Activated naive CD8-positive, alpha-beta T cell (primary cell): ENCODE results near the gene WASF2.
A peak's percentile ranks its signal among the peaks of the same experiment; 100 is the strongest.
"Not testable (repeated sequence)": the region's sequence is repeated elsewhere in the genome, so short reads cannot be mapped to it uniquely, and the experiment has no call there.

Source experiments
- H3K27ac Mint-ChIP-seq: one replicate; pipeline ENCODE4 v1.8.0; 2021; ENCODE audit warnings: mixed read lengths
- H3K27me3 Mint-ChIP-seq: one replicate; pipeline ENCODE4 v1.8.0; 2021; ENCODE audit warnings: mixed read lengths
- H3K36me3 Mint-ChIP-seq: one replicate; pipeline ENCODE4 v1.8.0; 2021; ENCODE audit warnings: mixed read lengths
- H3K4me1 Mint-ChIP-seq: one replicate; pipeline ENCODE4 v1.8.0; 2021; ENCODE audit warnings: low read depth, mixed read lengths
- H3K4me3 Mint-ChIP-seq: one replicate; pipeline ENCODE4 v1.8.0; 2021; ENCODE audit warnings: mild to moderate bottlenecking, mixed read lengths
- H3K9me3 Mint-ChIP-seq: one replicate; pipeline ENCODE4 v1.8.0; 2021; ENCODE audit warnings: low read depth, mixed read lengths

The WASF2 gene

DNA sequence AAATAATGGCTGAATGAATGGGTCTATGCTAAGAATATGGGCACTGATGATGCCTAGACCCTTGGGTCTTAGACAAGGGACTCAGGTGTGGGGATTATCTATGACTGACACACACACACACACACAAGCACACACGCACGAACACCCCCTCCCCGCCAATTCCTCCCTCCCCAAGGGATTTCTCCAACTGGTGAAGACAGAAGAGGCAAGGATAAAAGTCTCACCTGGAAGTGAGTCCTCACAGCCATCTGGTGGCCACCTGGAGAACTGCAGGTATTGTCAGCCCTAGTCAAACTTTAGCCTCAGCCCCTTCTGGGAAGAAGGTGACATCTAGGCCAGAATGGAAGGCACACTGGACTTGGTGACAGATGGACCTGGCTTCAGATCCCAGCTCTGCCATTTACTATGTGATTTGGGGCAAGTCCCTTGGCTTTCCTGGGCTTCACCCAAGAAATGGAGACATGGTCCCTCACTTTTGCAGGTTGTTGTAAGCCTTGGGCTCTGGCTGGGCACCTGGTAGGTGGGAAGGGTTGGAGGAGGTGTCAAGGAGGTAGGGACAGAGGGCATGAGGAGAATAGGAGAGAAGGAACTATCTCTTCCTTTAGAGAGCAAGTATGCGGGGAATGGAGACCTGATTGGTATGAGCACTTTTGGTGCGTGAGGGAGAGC is 101.5 kb downstream of the WASF2 start:
- peaks cover 11% of the 10 kb centered on the region for H3K4me1 Mint-ChIP-seq
- H3K27me3 Mint-ChIP-seq = no peaks in the 10 kb centered on the region

DNA sequence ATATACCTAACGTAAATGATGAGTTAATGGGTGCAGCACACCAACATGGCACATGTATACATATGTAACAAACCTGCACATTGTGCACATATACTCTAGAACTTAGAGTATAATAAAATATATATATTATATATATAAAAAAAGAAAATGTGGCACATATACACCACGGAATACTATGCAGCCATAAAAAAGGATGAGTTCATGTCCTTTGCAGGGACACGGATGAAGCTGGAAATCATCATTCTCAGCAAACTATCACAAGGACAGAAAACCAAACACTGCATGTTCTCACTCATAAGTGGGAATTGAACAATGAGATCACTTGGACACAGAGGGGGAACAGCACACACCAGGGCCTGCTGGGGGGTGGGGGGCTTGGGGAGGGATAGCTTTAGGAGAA is 105.2 kb downstream of the WASF2 start:
- not testable (repeated sequence) for H3K27ac Mint-ChIP-seq, H3K9me3 Mint-ChIP-seq, H3K4me3 Mint-ChIP-seq, H3K36me3 Mint-ChIP-seq, H3K27me3 Mint-ChIP-seq, H3K4me1 Mint-ChIP-seq

More for the DNA sequence above, 101.5 kb downstream of the WASF2 start:
- H3K4me3 Mint-ChIP-seq = peak overlapping the region; percentile 5
- H3K27ac Mint-ChIP-seq = no peak overlapping the region
- no peaks in the 10 kb centered on the region for H3K36me3 Mint-ChIP-seq
- H3K9me3 Mint-ChIP-seq = no peaks in the 10 kb centered on the region

DNA sequence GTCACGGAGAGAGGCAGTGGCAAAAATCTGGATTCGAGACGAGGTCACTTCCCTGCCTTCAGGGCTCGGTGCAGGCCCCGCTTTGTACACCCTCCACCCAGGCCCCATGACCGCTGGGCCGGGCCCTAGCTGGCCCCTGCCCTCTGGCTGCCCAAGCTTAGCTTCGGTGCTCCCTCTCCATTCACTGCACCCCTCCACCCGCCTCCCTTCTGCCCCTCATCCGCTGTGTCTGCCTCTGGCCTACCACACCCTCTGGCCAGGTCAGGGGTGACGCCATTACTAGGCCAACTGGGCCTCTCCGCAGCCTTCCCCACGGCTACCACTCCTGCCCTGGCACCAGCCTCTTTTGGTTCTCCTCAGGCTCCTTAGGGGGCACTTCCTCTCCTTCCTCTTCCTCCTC is 106.3 kb downstream of the WASF2 start:
- H3K36me3 Mint-ChIP-seq = no peaks in the 10 kb centered on the region
- H3K4me3 Mint-ChIP-seq = no peak overlapping the region
- no peaks in the 10 kb centered on the region for H3K9me3 Mint-ChIP-seq
- peaks cover 2% of the 10 kb centered on the region for H3K4me1 Mint-ChIP-seq
- peaks cover 2% of the 10 kb centered on the region for H3K27me3 Mint-ChIP-seq
- no peak overlapping the region for H3K27ac Mint-ChIP-seq

DNA sequence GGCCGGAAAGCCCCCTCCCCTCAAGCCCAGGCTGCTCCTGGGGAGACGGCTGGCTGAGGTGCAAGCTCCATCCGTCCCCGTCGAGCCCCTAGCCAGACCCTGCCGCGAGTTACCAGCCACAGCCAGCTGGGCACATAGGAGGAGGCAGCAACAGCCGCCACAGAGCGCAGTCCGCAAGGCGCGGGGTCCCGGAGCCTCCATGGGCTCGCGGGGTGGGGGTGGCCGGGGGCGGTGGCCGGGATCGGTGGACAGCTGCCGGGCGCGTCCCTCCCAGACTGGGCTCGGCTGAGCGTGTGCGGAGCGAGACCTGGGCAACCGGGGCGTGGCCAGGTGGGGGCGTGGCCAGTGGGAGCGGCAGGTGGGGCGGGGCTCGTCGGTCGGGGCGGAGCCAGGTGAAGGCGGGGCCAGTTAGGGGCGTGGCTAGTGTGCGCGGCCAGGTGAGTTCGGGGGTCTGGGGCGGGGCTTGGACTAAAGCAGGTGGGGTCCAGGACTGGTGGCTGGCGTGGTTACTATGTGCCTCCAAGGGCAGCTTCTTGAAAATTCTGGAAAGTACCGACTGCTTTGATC is 106.8 kb downstream of the WASF2 start, which contains the start of gene CD164L2:
Gene CD164L2, minus strand, starts transcription at position 295 of the 567 bp plus-strand sequence. Its CDS starts 94 bp downstream, at position 201.
- Mint-ChIP-seq H3K4me3 (no peak within 1 kb of the TSS), H3K27me3 (peaks cover 2% of the 10 kb centered on the region), H3K4me1 (no peaks in the 10 kb centered on the region), H3K36me3 (no peaks in the 10 kb centered on the region), H3K9me3 (no peaks in the 10 kb centered on the region), H3K27ac (no peak within 1 kb of the TSS)

DNA sequence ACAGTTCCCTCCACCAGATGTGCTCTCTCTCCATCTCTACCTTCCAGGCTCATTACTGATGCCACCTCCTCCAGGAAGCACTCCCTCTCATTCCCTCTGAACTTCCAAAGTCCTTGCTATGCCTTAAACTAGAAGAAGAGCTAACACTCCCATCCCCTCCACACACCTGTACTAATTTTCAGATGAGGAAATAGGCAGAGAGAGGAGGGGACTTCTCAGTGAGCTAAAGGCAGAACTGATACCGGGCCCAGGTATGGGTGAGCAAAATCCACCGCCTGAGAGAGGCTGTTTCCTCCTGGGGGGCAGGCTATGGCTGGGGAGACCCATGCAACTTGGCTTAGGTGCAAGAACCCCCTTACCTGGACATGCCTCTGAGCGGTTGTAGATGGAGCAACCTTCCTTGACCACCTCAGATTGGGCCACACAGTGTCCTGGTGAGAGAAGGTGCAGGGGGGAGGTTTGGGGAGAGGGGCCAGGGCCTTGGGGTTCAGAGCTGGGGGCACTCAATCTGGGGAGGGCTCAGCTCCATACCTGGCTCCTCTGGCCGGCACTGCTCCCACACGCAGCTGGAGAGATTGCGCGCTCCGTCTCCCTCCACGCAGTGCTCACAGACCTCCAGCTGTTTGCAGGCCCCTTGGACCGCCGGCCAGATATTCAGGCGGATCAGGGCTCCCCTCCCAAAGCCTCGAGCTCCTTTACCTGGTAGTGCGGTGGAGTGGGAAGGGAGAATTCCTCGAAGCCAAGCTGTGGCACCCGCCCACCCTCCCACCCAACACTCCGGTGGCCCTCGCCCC is 107.8 kb downstream of the WASF2 start:
- Mint-ChIP-seq H3K4me3 (no peak overlapping the region), H3K27me3 (peaks cover 2% of the 10 kb centered on the region), H3K36me3 (no peaks in the 10 kb centered on the region), H3K27ac (no peak overlapping the region), H3K9me3 (no peaks in the 10 kb centered on the region), H3K4me1 (no peaks in the 10 kb centered on the region)

DNA sequence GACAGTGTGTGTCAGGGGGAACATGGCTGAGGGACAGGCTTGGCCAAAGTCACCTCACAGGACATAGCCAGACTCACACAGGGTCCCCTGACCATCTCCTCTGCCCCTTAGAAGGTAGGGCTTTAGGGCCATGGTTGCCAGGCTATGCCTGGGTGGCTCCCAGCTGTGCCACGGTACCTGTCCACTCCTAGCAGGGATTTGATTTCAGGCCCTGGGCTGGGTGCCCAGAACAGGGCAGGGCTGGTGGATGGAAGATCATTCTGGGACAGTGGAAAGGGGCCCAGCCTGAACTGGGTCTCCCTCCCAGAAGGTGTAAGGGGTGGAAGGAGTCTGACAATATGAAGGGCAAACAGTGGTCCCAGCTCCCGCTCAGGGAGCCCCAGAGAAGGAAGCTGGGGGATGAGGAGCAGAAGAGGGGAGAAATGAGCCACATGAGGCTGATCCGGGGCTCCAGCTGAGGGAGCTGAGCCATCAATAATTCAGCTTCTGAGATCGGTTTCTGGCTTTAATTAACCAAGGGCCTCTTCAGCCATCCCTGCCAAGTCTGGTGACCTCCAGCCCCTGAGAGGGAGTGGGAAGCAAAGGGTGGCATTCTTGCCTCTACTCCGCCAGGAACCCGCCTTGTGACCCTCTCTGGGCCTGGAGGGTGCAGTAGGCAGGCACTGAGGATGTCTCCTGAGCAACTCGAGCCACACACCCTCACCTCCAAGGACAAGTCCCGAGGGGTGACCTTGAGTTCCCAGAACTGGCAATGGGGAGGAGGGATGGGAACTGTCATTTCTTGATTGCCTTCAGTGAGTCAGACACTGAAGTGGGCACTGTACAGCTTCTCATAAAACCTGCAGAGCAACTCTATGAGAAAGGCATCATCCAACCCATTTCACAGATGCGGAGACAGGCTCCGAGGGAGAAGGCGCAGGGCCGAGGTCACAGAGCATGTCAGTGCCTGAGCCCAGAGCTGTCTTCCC is 108.9 kb downstream of the WASF2 start:
- Mint-ChIP-seq H3K9me3 (no peaks in the 10 kb centered on the region), H3K4me3 (no peak overlapping the region), H3K27ac (no peak overlapping the region), H3K36me3 (no peaks in the 10 kb centered on the region), H3K4me1 (no peaks in the 10 kb centered on the region), H3K27me3 (peaks cover 2% of the 10 kb centered on the region)

DNA sequence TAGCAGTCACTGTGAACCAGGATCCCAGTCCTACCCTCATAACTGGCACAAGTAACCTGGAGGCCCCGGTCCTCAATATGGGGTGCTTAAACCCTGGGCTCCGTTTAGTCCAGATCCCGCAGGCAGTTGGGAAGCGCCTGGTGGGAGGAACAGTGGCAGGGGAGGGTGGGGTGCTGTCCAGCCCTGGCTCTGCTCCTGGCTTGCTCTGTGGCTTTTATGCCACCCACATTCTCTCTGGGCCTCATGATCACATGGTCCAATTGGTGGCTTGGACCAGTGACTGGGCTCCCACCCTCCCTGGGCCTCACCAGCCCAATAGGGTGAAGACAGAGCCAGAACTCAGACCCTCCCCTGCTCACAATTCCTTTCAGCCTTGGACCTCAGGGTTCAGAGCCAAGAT is 109.7 kb downstream of the WASF2 start:
- no peak overlapping the region for H3K27ac Mint-ChIP-seq
- H3K36me3 Mint-ChIP-seq = no peaks in the 10 kb centered on the region
- H3K4me3 Mint-ChIP-seq = no peak overlapping the region
- no peaks in the 10 kb centered on the region for H3K9me3 Mint-ChIP-seq
- peaks cover 2% of the 10 kb centered on the region for H3K27me3 Mint-ChIP-seq
- H3K4me1 Mint-ChIP-seq = no peaks in the 10 kb centered on the region

DNA sequence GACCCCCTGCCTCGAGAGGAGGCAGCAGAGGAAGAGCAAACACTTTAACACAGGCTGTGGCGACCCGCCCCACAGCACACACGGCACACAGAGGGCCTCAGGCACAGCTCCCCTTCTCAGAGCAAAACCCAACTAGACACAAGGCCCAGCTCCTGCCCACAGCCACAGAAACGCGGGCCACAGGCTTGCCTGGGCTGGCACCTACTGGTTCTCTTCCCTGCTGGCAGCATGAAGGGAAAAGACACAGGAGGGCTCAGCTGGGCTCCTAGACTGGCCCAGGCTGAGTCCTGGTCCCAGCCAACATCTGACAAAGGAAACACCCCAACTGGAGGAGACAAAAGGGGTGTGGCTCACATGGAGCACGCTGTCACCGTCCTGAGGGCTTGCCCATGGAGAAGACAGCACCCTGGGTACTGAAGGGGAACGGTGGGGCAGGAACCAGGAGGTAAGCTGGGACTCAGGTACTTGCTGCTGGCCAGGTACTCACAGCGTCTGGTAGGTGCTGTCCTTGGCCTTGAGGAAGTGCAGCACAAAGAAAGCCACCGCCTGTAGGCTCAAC is 110.3 kb downstream of the WASF2 start:
- Mint-ChIP-seq H3K36me3 (no peaks in the 10 kb centered on the region), H3K4me3 (no peak overlapping the region), H3K27ac (no peak overlapping the region), H3K4me1 (no peaks in the 10 kb centered on the region), H3K27me3 (peaks cover 2% of the 10 kb centered on the region), H3K9me3 (no peaks in the 10 kb centered on the region)

DNA sequence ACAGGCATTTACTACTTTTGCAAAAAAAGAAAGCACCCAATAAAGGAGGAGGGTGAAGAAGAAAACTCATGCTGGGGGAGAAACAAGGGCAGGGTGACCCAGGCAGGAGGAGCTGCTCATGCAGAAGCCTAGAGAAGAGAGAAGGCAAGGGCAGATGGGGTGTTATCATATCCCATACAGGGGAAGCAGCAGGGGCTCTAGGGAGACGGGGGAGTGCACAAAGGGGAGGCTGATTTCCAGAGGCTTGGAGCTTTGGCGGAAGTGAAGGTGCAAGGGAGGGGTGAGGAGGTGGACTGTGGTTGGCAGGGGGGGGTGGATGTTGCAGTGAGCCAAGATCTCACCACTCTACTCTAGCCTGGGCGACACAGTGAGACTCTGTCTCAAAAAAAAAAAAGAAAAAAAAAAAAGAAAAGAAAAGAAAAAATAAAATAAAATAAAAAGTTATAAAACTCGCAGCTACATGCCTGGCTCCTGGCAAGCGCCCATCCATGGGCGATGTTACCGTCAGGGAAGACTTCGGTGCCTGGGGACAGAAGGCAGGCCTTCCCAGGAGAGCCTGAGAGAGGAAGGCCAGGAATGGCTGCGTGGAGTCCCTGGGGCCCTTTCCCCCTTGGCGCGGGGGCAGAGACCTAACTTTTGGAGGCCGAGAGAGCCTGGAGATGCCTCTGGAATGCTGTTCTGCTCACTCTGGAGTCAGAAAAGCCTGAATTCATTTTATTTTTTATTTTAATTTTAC is 112.0 kb downstream of the WASF2 start:
- Mint-ChIP-seq H3K9me3 (no peaks in the 10 kb centered on the region), H3K27me3 (peaks cover 2% of the 10 kb centered on the region), H3K4me1 (no peaks in the 10 kb centered on the region), H3K4me3 (no peak overlapping the region), H3K27ac (no peak overlapping the region), H3K36me3 (no peaks in the 10 kb centered on the region)

DNA sequence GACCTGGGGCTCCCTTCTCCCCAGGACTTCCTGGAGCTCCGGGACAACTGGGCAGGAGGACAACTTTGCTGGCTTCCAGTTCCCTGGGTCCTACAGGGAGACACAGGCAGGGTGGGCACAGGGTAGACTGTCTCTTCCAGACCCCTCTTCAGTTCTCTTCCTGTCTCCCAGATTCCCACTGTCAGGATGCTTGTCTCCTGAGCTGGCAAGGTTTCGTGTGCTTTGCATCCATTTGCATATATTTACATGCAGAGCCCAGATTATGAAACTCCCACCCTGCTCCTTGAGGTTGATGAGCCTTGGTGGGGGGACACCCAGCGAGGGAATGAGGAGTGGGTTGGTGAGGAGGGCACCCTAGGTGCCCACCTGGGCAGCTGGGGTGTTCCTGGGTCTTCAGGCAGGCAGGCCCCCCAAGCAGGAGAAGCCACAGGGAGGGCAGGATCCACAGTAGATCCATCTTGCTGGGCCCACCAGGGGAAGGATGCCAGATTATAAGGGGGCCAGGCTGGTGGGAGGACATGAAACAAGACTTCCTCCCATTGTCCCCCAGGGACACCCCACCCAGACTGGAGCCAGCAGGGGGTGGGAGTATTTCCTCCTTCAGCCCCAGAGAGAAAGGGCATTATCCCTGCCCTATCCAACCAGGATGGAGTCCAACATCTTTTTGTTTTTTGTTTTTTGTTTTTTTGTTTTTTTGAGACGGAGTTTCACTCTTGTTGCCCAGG is 115.4 kb downstream of the WASF2 start, which contains the start of gene FCN3:
Gene FCN3, minus strand, starts transcription at position 463 of the 725 bp plus-strand sequence. Its CDS starts 6 bp downstream, at position 457.
- Mint-ChIP-seq H3K36me3 (no peaks in the 10 kb centered on the region), H3K9me3 (no peaks in the 10 kb centered on the region), H3K4me3 (no peak within 1 kb of the TSS), H3K27me3 (no peaks in the 10 kb centered on the region), H3K4me1 (peaks cover 3% of the 10 kb centered on the region), H3K27ac (no peak within 1 kb of the TSS)

DNA sequence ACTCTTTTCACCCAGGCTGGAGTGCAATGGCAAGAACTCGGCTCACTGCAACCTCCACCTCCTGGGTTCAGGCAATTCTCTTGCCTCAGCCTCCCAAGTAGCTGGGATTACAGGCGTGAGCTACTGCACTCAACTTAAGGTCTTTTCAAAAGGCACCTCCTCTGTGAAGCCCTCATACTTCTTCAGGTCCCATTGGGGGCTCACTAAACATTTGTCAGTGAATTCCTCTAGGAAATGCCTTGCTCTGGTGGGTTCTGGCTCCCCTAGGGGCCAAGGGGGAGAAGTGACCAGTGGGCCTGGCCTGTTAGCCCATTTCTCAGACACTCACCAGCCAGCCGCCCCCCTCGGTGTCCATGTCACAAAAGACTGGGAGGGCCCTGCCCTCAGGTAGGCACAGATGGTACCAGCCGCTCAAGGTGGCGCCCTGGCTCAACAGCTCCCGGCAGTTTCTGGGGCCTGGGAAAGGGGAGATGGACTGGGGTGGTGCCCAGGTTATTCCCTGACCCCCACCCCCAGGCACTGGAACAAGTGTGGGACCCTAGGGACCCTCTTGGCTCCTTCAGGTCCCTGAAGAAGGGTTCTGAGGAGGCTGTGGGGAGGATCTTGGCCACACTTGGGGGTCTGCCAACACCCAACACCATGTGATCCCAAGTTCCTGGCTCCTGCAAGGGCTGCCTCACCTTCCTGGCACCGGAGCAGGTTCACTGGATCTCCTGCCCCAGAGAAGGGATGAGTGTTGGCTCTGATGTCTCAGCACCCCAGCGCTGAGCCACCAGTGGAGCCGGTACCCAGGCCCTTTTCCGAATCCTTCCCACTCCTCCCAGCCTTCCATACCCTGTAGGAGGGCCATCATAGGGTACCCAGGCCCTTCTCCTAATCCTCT is 116.9 kb downstream of the WASF2 start:
- no peaks in the 10 kb centered on the region for H3K9me3 Mint-ChIP-seq
- H3K27me3 Mint-ChIP-seq = no peaks in the 10 kb centered on the region
- H3K4me1 Mint-ChIP-seq = peaks cover 8% of the 10 kb centered on the region
- H3K4me3 Mint-ChIP-seq = no peak overlapping the region
- H3K36me3 Mint-ChIP-seq = no peaks in the 10 kb centered on the region
- no peak overlapping the region for H3K27ac Mint-ChIP-seq

DNA sequence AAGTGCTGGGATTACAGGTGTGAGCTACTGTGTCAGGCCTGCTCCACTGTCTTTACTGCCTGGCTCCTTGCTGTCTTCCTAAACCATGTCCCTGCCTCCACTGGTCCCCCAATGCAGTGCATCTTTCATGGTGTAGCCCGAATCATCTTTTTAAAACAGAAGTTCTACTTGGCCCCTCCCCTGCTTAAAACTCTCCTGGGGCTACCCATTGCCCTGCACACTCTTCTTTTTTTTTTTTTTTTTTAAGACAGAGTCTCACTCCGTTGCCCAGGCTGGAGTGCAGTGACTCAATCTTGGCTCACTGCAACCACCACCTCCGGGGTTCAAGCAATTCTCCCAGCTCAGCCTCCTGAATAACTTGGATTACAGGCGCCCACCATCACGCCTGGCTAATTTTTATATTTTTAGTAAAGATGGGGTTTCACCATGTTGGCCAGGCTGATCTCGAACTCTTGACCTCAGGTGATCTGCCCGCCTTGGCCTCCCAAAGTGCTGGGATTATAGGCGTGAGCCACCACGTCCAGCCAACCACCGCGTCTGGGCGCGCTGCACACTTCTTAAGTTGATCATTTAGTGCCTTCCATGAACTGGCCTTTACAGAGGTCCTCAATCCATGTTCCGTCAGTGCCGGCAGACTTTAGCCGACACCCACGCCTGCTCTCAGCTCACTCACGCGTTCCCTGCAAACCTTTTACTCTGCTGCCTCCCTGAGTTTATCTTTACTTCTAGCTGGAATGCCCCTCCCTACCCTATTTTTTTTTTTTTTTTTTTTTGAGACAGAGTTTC is 117.8 kb downstream of the WASF2 start:
- Mint-ChIP-seq H3K36me3 (no peaks in the 10 kb centered on the region), H3K4me3 (no peak overlapping the region), H3K27ac (no peak overlapping the region), H3K27me3 (no peaks in the 10 kb centered on the region), H3K4me1 (peaks cover 10% of the 10 kb centered on the region), H3K9me3 (no peaks in the 10 kb centered on the region)
